Mesenchymal stem cell (in vitro differentiated cells and primary cell): ENCODE data around the gene APOM.

Experiments
- DNase-seq: peaks from one replicate; pipeline ENCODE4 v3.0.0-alpha.2; 2013
- H2AFZ ChIP-seq: one replicate; pipeline ENCODE4 v1.6.1; 2013; ENCODE audit warnings: low read depth, mild to moderate bottlenecking, control low read depth, inconsistent platforms, low read length, moderate library complexity
- H2AK5ac ChIP-seq: 2 replicates; pipeline ENCODE4 v1.6.1; 2013; ENCODE audit warnings: low read length, moderate library complexity, mild to moderate bottlenecking, inconsistent platforms; ENCODE audit not compliant: severe bottlenecking
- H2BK120ac ChIP-seq: one replicate; pipeline ENCODE4 v1.6.1; 2013; ENCODE audit warnings: low read depth, mild to moderate bottlenecking, inconsistent platforms, low read length, moderate library complexity
- H2BK12ac ChIP-seq, 2 experiments: one replicate each; pipeline ENCODE4 v1.6.1; 2013; ENCODE audit warnings: inconsistent platforms in 2 of 2, low read length in 2 of 2, mild to moderate bottlenecking in 2 of 2, moderate library complexity in 2 of 2, control low read depth in 1 of 2
- H2BK15ac ChIP-seq: one replicate; pipeline ENCODE4 v1.6.1; 2013; ENCODE audit warnings: mild to moderate bottlenecking, low read depth, inconsistent platforms; ENCODE audit not compliant: poor library complexity, severe bottlenecking
- H2BK5ac ChIP-seq: 2 replicates; pipeline ENCODE4 v1.6.1; 2013; ENCODE audit warnings: low read depth, mild to moderate bottlenecking, low read length, control low read depth, inconsistent platforms; ENCODE audit not compliant: poor library complexity, severe bottlenecking
- H3K14ac ChIP-seq, 2 experiments: one replicate each; pipeline ENCODE4 v1.6.1; 2013; ENCODE audit warnings: inconsistent platforms in 2 of 2, low read length in 2 of 2, control low read depth in 1 of 2, mild to moderate bottlenecking in 1 of 2, moderate library complexity in 1 of 2
- H3K18ac ChIP-seq, 2 experiments: one replicate each; pipeline ENCODE4 v1.6.1; 2013; ENCODE audit warnings: inconsistent platforms in 2 of 2, low read length in 2 of 2, control low read depth in 1 of 2, low read depth in 1 of 2, mild to moderate bottlenecking in 1 of 2
- H3K23ac ChIP-seq, 2 experiments: one replicate each; pipeline ENCODE4 v1.6.1; 2013; ENCODE audit warnings: inconsistent platforms in 2 of 2, low read length in 2 of 2, mild to moderate bottlenecking in 2 of 2, moderate library complexity in 2 of 2, control low read depth in 1 of 2
- H3K27ac ChIP-seq: 2 replicates; pipeline ENCODE4 v1.5.1; 2013; ENCODE audit warnings: mild to moderate bottlenecking, moderate library complexity, low read length, control low read depth, inconsistent platforms; ENCODE audit not compliant: poor library complexity, severe bottlenecking
- H3K27me3 ChIP-seq, 2 experiments: 2 replicates each; pipeline versions ENCODE4 v1.6.1 to v1.7.0; 2013; ENCODE audit warnings: low read length in 2 of 2, mild to moderate bottlenecking in 2 of 2, moderate library complexity in 2 of 2, control low read depth in 1 of 2, inconsistent platforms in 1 of 2; ENCODE audit not compliant: control insufficient read depth in 1 of 2, insufficient read depth in 1 of 2
- H3K36me3 ChIP-seq, 2 experiments: 2 replicates each; pipeline versions ENCODE4 v1.6.1 to v1.7.0; 2013; ENCODE audit warnings: low read length in 2 of 2, control low read depth in 1 of 2, inconsistent platforms in 1 of 2, low read depth in 1 of 2, mild to moderate bottlenecking in 1 of 2; ENCODE audit not compliant: insufficient read depth in 2 of 2, control insufficient read depth in 1 of 2
- H3K4ac ChIP-seq, 2 experiments: one replicate each; pipeline ENCODE4 v1.6.1; 2013; ENCODE audit warnings: inconsistent platforms in 2 of 2, low read length in 2 of 2, mild to moderate bottlenecking in 2 of 2, moderate library complexity in 2 of 2, control low read depth in 1 of 2, low read depth in 1 of 2
- H3K4me1 ChIP-seq: 2 replicates; pipeline ENCODE4 v1.6.1; 2013; ENCODE audit warnings: low read depth, low read length, control low read depth; ENCODE audit not compliant: control insufficient read depth, insufficient read depth
- H3K4me2 ChIP-seq: 2 replicates; pipeline ENCODE4 v1.6.1; 2013; ENCODE audit warnings: low read length, mild to moderate bottlenecking, inconsistent platforms; ENCODE audit not compliant: poor library complexity, severe bottlenecking
- H3K4me3 ChIP-seq, 2 experiments: 2 replicates each; pipeline versions ENCODE4 v1.5.1 to v1.7.0; 2013; ENCODE audit warnings: low read length in 2 of 2, mild to moderate bottlenecking in 2 of 2, control low read depth in 1 of 2, low read depth in 1 of 2; ENCODE audit not compliant: insufficient read depth in 1 of 2
- H3K79me1 ChIP-seq: replicated peaks from 2 replicates; pipeline ENCODE4 v1.6.1; 2013; ENCODE audit warnings: mild to moderate bottlenecking, control low read depth, low read length, inconsistent platforms; ENCODE audit not compliant: poor library complexity, severe bottlenecking
- H3K9ac ChIP-seq: 2 replicates; pipeline ENCODE4 v1.7.0; 2013; ENCODE audit warnings: mild to moderate bottlenecking, low read length, moderate library complexity
- H3K9me3 ChIP-seq: 2 replicates; pipeline ENCODE4 v1.7.0; 2013; ENCODE audit warnings: mild to moderate bottlenecking, low read length; ENCODE audit not compliant: control insufficient read depth
- H4K8ac ChIP-seq: one replicate; pipeline ENCODE4 v1.6.1; 2013; ENCODE audit warnings: inconsistent platforms, mild to moderate bottlenecking, low read length, moderate library complexity
- H4K91ac ChIP-seq: one replicate; pipeline ENCODE4 v1.6.1; 2013; ENCODE audit warnings: mild to moderate bottlenecking, low read length, inconsistent platforms
- WGBS: methylation state at CpG from one replicate; pipeline ENCODE4 v1.1.7; 2013; ENCODE audit warnings: mixed read lengths; 5-methylcytosine and 5-hydroxymethylcytosine counted together

Gene APOM

GRCh38 chr6:31631681-31632278 is 23.9 kb upstream of the APOM start:
- H3K14ac ChIP-seq = no peak overlapping the region
- no peak overlapping the region for H2AK5ac ChIP-seq
- no peak overlapping the region for H3K4ac ChIP-seq
- no peak overlapping the region for H3K4me2 ChIP-seq
- H3K23ac ChIP-seq = no peak overlapping the region
- no peak overlapping the region for H2BK5ac ChIP-seq
- H4K91ac ChIP-seq = no peak overlapping the region
- peaks cover 21% of the 10 kb centered on the region for H3K79me1 ChIP-seq
- no peak overlapping the region for H2BK12ac ChIP-seq
- no peak overlapping the region for H3K9ac ChIP-seq
- no peak overlapping the region for H2BK120ac ChIP-seq
- H3K27me3 ChIP-seq = no peaks in the 10 kb centered on the region
- H2BK15ac ChIP-seq = no peak overlapping the region
- 98% methylated on average over 31 of the region's 32 CpGs for WGBS
- H3K36me3 ChIP-seq = peaks cover 97 to 100% of the 10 kb centered on the region in 2 experiments
- H3K4me1 ChIP-seq = no peaks in the 10 kb centered on the region
- H3K4me3 ChIP-seq = no peak overlapping the region
- H4K8ac ChIP-seq = no peak overlapping the region
- no peak overlapping the region for H3K18ac ChIP-seq
- DNase-seq = no peak
- H3K9me3 ChIP-seq = no peaks in the 10 kb centered on the region
- no peak overlapping the region for H2AFZ ChIP-seq
- H3K27ac ChIP-seq = no peak overlapping the region

- Histone ChIP-seq H3K23ac (no peak overlapping the region), H2BK120ac (no peak overlapping the region), H3K36me3 (peaks cover 98 to 99% of the 10 kb centered on the region in 2 experiments), H2BK5ac (no peak overlapping the region), H4K91ac (peak overlapping the region; percentile 62), H3K27me3 (no peaks in the 10 kb centered on the region), H3K4me3 (no peak overlapping the region), H3K79me1 (peaks cover 23% of the 10 kb centered on the region), H3K4me1 (peaks cover 1% of the 10 kb centered on the region), H2AK5ac (no peak overlapping the region), H3K18ac (no peak overlapping the region), H2BK12ac (no peak overlapping the region), H3K27ac (no peak overlapping the region), H3K9me3 (no peaks in the 10 kb centered on the region), H2BK15ac (no peak overlapping the region), H3K14ac (no peak overlapping the region), H2AFZ (no peak overlapping the region), H3K9ac (peak overlapping the region; percentile 60), H3K4me2 (no peak overlapping the region), H4K8ac (peak overlapping the region; percentile 87), H3K4ac (no peak overlapping the region)
- WGBS = 95% methylated on average over 26 of the region's 26 CpGs
- no peak for DNase-seq
These were observed 23.3 kb upstream of the APOM start for GRCh38 chr6:31632279-31632946.

- peaks cover 21% of the 10 kb centered on the region for H3K79me1 ChIP-seq
- no peak overlapping the region for H4K91ac ChIP-seq
- H3K23ac ChIP-seq = no peak overlapping the region
- H2BK120ac ChIP-seq = no peak overlapping the region
- no peak for DNase-seq
- WGBS = 97% methylated on average over 7 of the region's 7 CpGs
- H3K4me2 ChIP-seq = no peak overlapping the region
- H3K4ac ChIP-seq = no peak overlapping the region
- H3K4me1 ChIP-seq = peaks cover 1% of the 10 kb centered on the region
- H3K27me3 ChIP-seq = no peaks in the 10 kb centered on the region
- H3K18ac ChIP-seq = no peak overlapping the region
- H3K14ac ChIP-seq = no peak overlapping the region
- H2BK12ac ChIP-seq = no peak overlapping the region
- no peak overlapping the region for H2AK5ac ChIP-seq
- no peak overlapping the region for H4K8ac ChIP-seq
- no peak overlapping the region for H2AFZ ChIP-seq
- no peak overlapping the region for H3K27ac ChIP-seq
- H3K9ac ChIP-seq = peak overlapping the region; percentile 60
- H3K4me3 ChIP-seq = no peak overlapping the region
- no peak overlapping the region for H2BK5ac ChIP-seq
- no peaks in the 10 kb centered on the region for H3K9me3 ChIP-seq
- H2BK15ac ChIP-seq = no peak overlapping the region
- H3K36me3 ChIP-seq = peaks cover 92 to 98% of the 10 kb centered on the region in 2 experiments
These were observed 22.2 kb upstream of the APOM start for GRCh38 chr6:31633447-31633846.

GRCh38 chr6:31634131-31634530 is 21.6 kb upstream of the APOM start:
- Histone ChIP-seq H2BK120ac (no peak overlapping the region), H4K8ac (no peak overlapping the region), H3K27ac (no peak overlapping the region), H3K27me3 (no peaks in the 10 kb centered on the region), H2AK5ac (no peak overlapping the region), H2AFZ (no peak overlapping the region), H2BK5ac (no peak overlapping the region), H2BK12ac (no peak overlapping the region), H3K4me1 (peaks cover 1% of the 10 kb centered on the region), H3K79me1 (peaks cover 18% of the 10 kb centered on the region), H3K4me2 (no peak overlapping the region), H3K14ac (no peak overlapping the region), H3K9me3 (no peaks in the 10 kb centered on the region), H3K4me3 (no peak overlapping the region), H3K36me3 (peaks cover 90 to 97% of the 10 kb centered on the region in 2 experiments), H2BK15ac (no peak overlapping the region), H3K4ac (no peak overlapping the region), H3K23ac (no peak overlapping the region), H3K9ac (peak overlapping the region; percentile 60), H4K91ac (no peak overlapping the region), H3K18ac (no peak overlapping the region)
- DNase-seq = no peak
- WGBS = 83% methylated on average over 3 of the region's 3 CpGs
